Ovary (tissue), 9 donors: Measurements from ENCODE around the gene CSTF1. TPM values are rescaled to one million over a fixed set of nuclear protein-coding genes. Genes with fewer than 3 reads are reported as not detected.

Experiments
- DNase-seq, 5 donors: peaks; one replicate each; pipeline ENCODE4 v3.0.0-alpha.2; 2019 to 2020
- H3K27ac ChIP-seq, 2 donors: fragments of 200-600 bp; one replicate each; pipeline versions ENCODE4 v1.5.1 to v1.8.0; 2019 to 2022
- H3K27me3 ChIP-seq: fragments of 200-600 bp; one replicate; pipeline ENCODE4 v1.8.0; 2022
- H3K36me3 ChIP-seq: fragments of 200-600 bp; sonication (generic); one replicate; pipeline ENCODE4 v1.5.1; 2019
- H3K4me1 ChIP-seq: one replicate; pipeline ENCODE4 v1.8.1; 2013; ENCODE audit warnings: mild to moderate bottlenecking, moderate library complexity; ENCODE audit not compliant: insufficient read depth
- H3K4me3 ChIP-seq: fragments of 200-600 bp; sonication (generic); one replicate; pipeline ENCODE4 v1.5.1; 2017
- H3K9me3 ChIP-seq, 2 donors: fragments of 200-600 bp in 1 of 2; sonication (generic) in 1 of 2; one replicate each; pipeline versions ENCODE4 v1.5.1 to v1.8.1; 2013 to 2019; ENCODE audit warnings: mild to moderate bottlenecking in 1 of 2, moderate library complexity in 1 of 2
- EP300 ChIP-seq: sonication (generic); formaldehyde crosslinking; IDR thresholded peaks from one replicate; pipeline ENCODE4 v1.6.1; 2017; ENCODE audit warnings: antibody characterized with exemption
- POLR2A ChIP-seq: fragments of 450-650 bp; IDR thresholded peaks from one replicate; pipeline ENCODE4 v1.6.1; 2017; ENCODE audit warnings: antibody characterized with exemption, mild to moderate bottlenecking, moderate library complexity
- WGBS, 3 donors: extraction: QIAGEN DNeasy Blood & Tissue Kit in 1 of 3; methylation state at CpG; one replicate each; pipeline versions ENCODE4 v1.1.5 to v1.1.7; 2013 to 2017; 5-methylcytosine and 5-hydroxymethylcytosine counted together
- intact Hi-C, 4 donors: fragments of 100-400 bp; cut with DNase I; formaldehyde crosslinking; loops; one replicate each; pipeline versions ENCODE4 v1.11.0 to v1.15.1; 2022 to 2023
- polyA plus RNA-seq, 2 donors: library from polyadenylated mRNA; stranded (reverse); fragments of 200-250 nt in 1 of 2; fragments of 350-450 nt in 1 of 2; fragmentation: Illumina TruSeq in 1 of 2; extraction: RNeasy Lipid Tissue Mini Kit (QIAGEN cat#74804) in 1 of 2; gene quantifications; one replicate each; pipeline ENCODE4 v1.2.3, GENCODE V29; 2013 to 2014
- total RNA-seq, 7 donors: library from RNA; depleted of rRNA in 2 of 7; stranded (reverse); fragments of >200 nt in 2 of 7; fragmentation: NEBNext Ultra II Directional in 3 of 7; extraction: Animal tissue kit (Norgen Biotek cat#: 25700) in 3 of 7; gene quantifications; one replicate each; pipeline versions ENCODE4 v1.1.0 to v1.2.4, GENCODE V29; 2016 to 2023
- TF ChIP-seq, protein P1 (sequence below), 3 donors: fragments of 450-650 bp in 2 of 3; fragments of 200-600 bp in 1 of 3; IDR thresholded peaks; one replicate each; pipeline versions ENCODE4 v1.5.1 to v1.8.0; 2016 to 2022; ENCODE audit warnings: antibody characterized with exemption in 3 of 3, mild to moderate bottlenecking in 1 of 3
- donor health status: DM: no; HTN: no; CAD: no; lungs with moderate emphysema.
- donor health status: DM: no; HTN: no; CAD: no.
- donor health status: Bipolar disorder and iron deficiency.
- donor health status: DM: yes; HTN: yes; CAD: no.
- donor health status: DM: no; HTN: no; CAD: no.
- donor health status: DM: yes; HTN: yes; CAD: no.

CSTF1 gene
- total and polyA plus RNA-seq, 9 donors, result 15.5 to 41.5 (median 31.8) TPM

DNA sequence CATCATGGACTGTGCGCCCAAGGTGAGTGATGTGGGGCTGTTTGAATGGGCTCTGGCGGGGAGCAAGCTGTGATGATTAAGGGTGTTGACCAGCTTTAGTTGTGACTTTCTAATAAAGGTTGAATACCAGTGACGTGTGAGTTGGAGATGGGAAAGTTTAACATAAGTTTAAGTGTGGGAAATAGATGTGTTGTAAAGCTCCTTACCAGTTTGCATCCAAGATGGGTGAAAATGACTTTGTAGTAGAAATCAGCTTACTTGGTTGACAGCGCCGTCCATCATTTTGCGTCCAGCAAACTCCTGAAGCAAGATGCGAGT, 20.0 kb downstream of the CSTF1 start:
- intact Hi-C loops, result no loop called here
- TF ChIP-seq POLR2A, result no peak
- TF ChIP-seq EP300, result no peak
- TF ChIP-seq, protein P1, sequence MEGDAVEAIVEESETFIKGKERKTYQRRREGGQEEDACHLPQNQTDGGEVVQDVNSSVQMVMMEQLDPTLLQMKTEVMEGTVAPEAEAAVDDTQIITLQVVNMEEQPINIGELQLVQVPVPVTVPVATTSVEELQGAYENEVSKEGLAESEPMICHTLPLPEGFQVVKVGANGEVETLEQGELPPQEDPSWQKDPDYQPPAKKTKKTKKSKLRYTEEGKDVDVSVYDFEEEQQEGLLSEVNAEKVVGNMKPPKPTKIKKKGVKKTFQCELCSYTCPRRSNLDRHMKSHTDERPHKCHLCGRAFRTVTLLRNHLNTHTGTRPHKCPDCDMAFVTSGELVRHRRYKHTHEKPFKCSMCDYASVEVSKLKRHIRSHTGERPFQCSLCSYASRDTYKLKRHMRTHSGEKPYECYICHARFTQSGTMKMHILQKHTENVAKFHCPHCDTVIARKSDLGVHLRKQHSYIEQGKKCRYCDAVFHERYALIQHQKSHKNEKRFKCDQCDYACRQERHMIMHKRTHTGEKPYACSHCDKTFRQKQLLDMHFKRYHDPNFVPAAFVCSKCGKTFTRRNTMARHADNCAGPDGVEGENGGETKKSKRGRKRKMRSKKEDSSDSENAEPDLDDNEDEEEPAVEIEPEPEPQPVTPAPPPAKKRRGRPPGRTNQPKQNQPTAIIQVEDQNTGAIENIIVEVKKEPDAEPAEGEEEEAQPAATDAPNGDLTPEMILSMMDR (IDR thresholded peaks at IDR 0.05), result no peak
- H3K4me3 ChIP-seq, result no peak overlapping the region
- H3K27me3 ChIP-seq, result no peaks in the 10 kb centered on the region
- DNase-seq, result no peak
- H3K36me3 ChIP-seq, result no peaks in the 10 kb centered on the region
- no peaks in the 10 kb centered on the region for H3K9me3 ChIP-seq
- H3K27ac ChIP-seq, result peak overlapping the region; percentile 44 to 71
- peaks cover 20% of the 10 kb centered on the region for H3K4me1 ChIP-seq
- WGBS, 3 donors, result 84 to 86% (median 85%) methylated on average over 7 of the region's 7 CpGs

DNA sequence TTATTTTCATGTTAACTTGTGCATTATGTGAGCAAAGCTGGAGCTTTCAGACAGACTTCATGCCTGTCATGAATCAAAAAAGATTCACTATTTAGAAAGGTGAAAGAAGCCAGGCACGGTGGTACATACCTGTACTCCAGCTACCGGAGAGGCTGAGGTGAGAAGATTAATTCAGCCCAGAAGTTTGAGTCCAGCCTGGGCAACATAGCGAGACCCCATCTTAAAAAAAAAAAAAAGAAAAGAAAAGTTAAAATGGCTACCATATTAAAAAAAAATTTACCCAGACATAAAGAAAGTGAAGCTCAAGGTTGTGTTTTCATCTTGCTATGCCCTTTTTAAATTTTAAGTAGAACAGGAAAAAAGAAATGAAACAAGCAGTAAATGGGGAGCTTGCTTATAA, 20.5 kb downstream of the CSTF1 start:
- Histone ChIP-seq H3K36me3 (no peaks in the 10 kb centered on the region), H3K9me3 (no peaks in the 10 kb centered on the region), H3K27ac (peak overlapping the region in 1 of 2 donors; percentile 71), H3K4me1 (peaks cover 20% of the 10 kb centered on the region), H3K4me3 (no peak overlapping the region), H3K27me3 (no peaks in the 10 kb centered on the region)
- TF ChIP-seq, protein P1 (IDR thresholded peaks at IDR 0.05), result no peak
- TF ChIP-seq EP300 (no peak), POLR2A (no peak)
- 95 to 97% (median 96%) methylated on average over 3 of the region's 3 CpGs for WGBS, 3 donors
- DNase-seq, result no peak
- intact Hi-C loops, result no loop called here

DNA sequence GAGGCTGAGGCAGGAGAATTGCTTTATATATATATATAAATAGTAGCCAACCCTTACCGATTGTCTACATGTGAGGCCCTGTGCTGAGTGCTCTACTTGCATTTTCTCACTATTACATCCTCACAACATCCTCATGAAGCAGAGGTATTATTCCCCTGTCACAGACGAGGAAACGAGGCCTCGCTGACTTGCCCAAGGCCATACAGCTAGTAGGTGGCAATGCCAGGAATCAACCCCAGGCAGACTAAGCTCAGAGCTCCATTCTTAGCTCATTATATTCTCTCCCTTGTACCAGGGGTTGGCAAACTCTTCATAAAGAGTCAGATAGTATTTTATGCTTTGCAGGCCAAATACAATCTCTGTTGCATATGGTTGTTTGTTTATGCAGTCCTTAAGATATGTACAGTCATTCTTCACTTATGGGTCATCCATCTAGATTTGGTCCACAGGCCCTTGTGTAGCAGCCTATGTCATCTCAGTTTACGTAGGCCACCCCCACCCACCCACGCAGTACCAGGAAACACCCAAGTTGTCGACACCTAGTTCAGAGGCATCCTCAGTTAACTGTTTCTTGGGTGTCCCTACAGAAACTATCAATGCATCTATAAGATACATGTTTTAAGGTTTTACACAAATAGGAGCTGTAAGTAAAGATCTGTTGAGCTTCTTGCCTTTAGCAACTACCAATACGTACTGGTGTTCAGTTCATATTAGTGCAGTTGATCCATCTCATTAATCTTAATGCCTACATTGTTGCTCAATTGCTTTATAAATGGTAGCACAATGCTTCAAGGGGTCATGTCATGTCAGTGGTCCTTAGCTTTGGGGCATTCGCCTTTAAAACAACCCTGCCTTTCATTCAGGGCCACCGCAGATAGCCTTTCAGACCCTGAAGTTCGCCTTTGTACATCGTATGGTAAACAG, 22.7 kb downstream of the CSTF1 start:
- no peak overlapping the region for H3K4me3 ChIP-seq
- intact Hi-C loops, result no loop called here
- TF ChIP-seq, protein P1 (IDR thresholded peaks at IDR 0.05), result no peak
- TF ChIP-seq POLR2A (no peak), EP300 (no peak)
- no peaks in the 10 kb centered on the region for H3K27me3 ChIP-seq
- no peak overlapping the region for H3K27ac ChIP-seq
- no peaks in the 10 kb centered on the region for H3K9me3 ChIP-seq
- no peak for DNase-seq
- no peaks in the 10 kb centered on the region for H3K36me3 ChIP-seq
- H3K4me1 ChIP-seq, result peaks cover 14% of the 10 kb centered on the region
- 87 to 88% (median 88%) methylated on average over 12 of the region's 12 CpGs for WGBS, 3 donors

DNA sequence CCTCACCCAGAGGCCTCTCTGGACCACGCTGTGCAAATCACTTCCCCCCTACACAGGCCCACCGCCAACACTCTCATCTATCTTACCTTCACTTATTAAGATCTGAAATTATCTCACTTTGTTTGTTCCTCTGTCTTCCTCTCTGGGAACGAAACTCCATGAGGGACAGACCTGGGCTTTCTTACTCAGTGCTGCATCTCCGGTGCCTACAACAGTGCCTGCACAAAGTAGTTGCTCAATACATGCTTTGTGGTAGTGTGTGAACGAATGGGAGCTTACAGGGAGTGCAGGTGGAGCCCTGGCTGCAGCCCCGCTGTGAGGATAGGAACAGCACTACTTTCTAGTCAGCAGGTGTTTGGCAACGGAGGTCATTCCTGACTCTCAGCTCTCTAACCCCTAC, 25.0 kb downstream of the CSTF1 start:
- no peaks in the 10 kb centered on the region for H3K27me3 ChIP-seq
- H3K27ac ChIP-seq, result no peak overlapping the region
- peaks cover 6% of the 10 kb centered on the region for H3K4me1 ChIP-seq
- intact Hi-C loops, result no loop called here
- H3K9me3 ChIP-seq, result no peaks in the 10 kb centered on the region
- no peaks in the 10 kb centered on the region for H3K36me3 ChIP-seq
- no peak overlapping the region for H3K4me3 ChIP-seq
- WGBS, 3 donors, result 92 to 94% (median 94%) methylated on average over 7 of the region's 7 CpGs
- TF ChIP-seq POLR2A, result no peak
- TF ChIP-seq, protein P1 (IDR thresholded peaks at IDR 0.05), result no peak
- no peak for TF ChIP-seq EP300
- DNase-seq, result no peak
